ENCODE data around the gene PLCG1. TPM values are rescaled to one million over a fixed set of nuclear protein-coding genes. Genes with fewer than 3 reads are reported as not detected.
"Not testable (repeated sequence)": the region's sequence is repeated elsewhere in the genome, so short reads cannot be mapped to it uniquely, and the experiment has no call there.

The PLCG1 gene
- total RNA-seq, 1 donor from 2014 or later = 89.3 TPM

GRCh38 chr20:41126719-41127118 is 10.6 kb upstream of the PLCG1 start:
- no peaks in the 10 kb centered on the region for H3K27me3 ChIP-seq (ENCODE audit: control insufficient read depth, insufficient read depth, low read length)
- H3K4me3 ChIP-seq (ENCODE audit: low read depth, low read length) = no peak overlapping the region
- peaks cover 3% of the 10 kb centered on the region for H3K36me3 ChIP-seq (ENCODE audit: control insufficient read depth, insufficient read depth, low read length)
- no peak for TF ChIP-seq CTCF (IDR thresholded peaks at IDR 0.05; ENCODE audit: insufficient read depth, low read length, poor library complexity, severe bottlenecking)
- no peak for DNase-seq (ENCODE audit: low read depth)

- not testable (repeated sequence) for H3K4me3 ChIP-seq (ENCODE audit: low read depth, low read length); DNase-seq (ENCODE audit: low read depth); H3K27me3 ChIP-seq (ENCODE audit: control insufficient read depth, insufficient read depth, low read length); H3K36me3 ChIP-seq (ENCODE audit: control insufficient read depth, insufficient read depth, low read length)
These were observed 9.0 kb upstream of the PLCG1 start for GRCh38 chr20:41128317-41128716.

- Histone ChIP-seq H3K27me3 (ENCODE audit: control insufficient read depth, insufficient read depth, low read length) (no peaks in the 10 kb centered on the region), H3K36me3 (ENCODE audit: control insufficient read depth, insufficient read depth, low read length) (peaks cover 2% of the 10 kb centered on the region), H3K4me3 (ENCODE audit: low read depth, low read length) (no peak overlapping the region)
- DNase-seq (ENCODE audit: low read depth) = no peak
- TF ChIP-seq CTCF (IDR thresholded peaks at IDR 0.05; ENCODE audit: insufficient read depth, low read length, poor library complexity, severe bottlenecking) = no peak
These were observed 5.6 kb upstream of the PLCG1 start for GRCh38 chr20:41131594-41132387.

- H3K36me3 ChIP-seq (ENCODE audit: control insufficient read depth, insufficient read depth, low read length); H3K27me3 ChIP-seq (ENCODE audit: control insufficient read depth, insufficient read depth, low read length); H3K4me3 ChIP-seq (ENCODE audit: low read depth, low read length); DNase-seq (ENCODE audit: low read depth): not testable (repeated sequence)
These were observed 5.0 kb upstream of the PLCG1 start for GRCh38 chr20:41132388-41132775.

- Histone ChIP-seq H3K4me3 (ENCODE audit: low read depth, low read length) (no peak overlapping the region), H3K27me3 (ENCODE audit: control insufficient read depth, insufficient read depth, low read length) (no peaks in the 10 kb centered on the region), H3K36me3 (ENCODE audit: control insufficient read depth, insufficient read depth, low read length) (peaks cover 2% of the 10 kb centered on the region)
- DNase-seq (ENCODE audit: low read depth) = no peak
- no peak for TF ChIP-seq CTCF (IDR thresholded peaks at IDR 0.05; ENCODE audit: insufficient read depth, low read length, poor library complexity, severe bottlenecking)
These were observed 3.5 kb upstream of the PLCG1 start for GRCh38 chr20:41133709-41134361.

- no peak for TF ChIP-seq CTCF (IDR thresholded peaks at IDR 0.05; ENCODE audit: insufficient read depth, low read length, poor library complexity, severe bottlenecking)
- H3K36me3 ChIP-seq (ENCODE audit: control insufficient read depth, insufficient read depth, low read length) = peaks cover 2% of the 10 kb centered on the region
- H3K27me3 ChIP-seq (ENCODE audit: control insufficient read depth, insufficient read depth, low read length) = no peaks in the 10 kb centered on the region
- no peak overlapping the region for H3K4me3 ChIP-seq (ENCODE audit: low read depth, low read length)
- DNase-seq (ENCODE audit: low read depth) = no peak
These were observed 2.8 kb upstream of the PLCG1 start for GRCh38 chr20:41134362-41135186.

All from kidney epithelial cell (primary cell).